ENCODE results near the gene MRPS2.

- no peak for TF ChIP-seq CTCF (IDR thresholded peaks at IDR 0.05)
- TF ChIP-seq POLR2A (IDR thresholded peaks at IDR 0.05) = no peak
These were observed 7.8 kb downstream of the MRPS2 start for GRCh38 chr9:135508211-135508820.
